WTC11 (cell line): ENCODE measurements around the gene PRRG2.

Source experiments
- CTCF ChIP-seq: fragments of 200-600 bp; IDR thresholded peaks from 2 replicates; pipeline ENCODE4 v1.8.0; 2022; ENCODE audit warnings: antibody characterized with exemption
- ETV6 ChIP-seq: sonication (generic); formaldehyde crosslinking; IDR thresholded peaks from 2 replicates; pipeline ENCODE4 v1.8.1; 2022; ENCODE audit warnings: mild to moderate bottlenecking, missing genetic modification reagents
- FOXP1 ChIP-seq: sonication (generic); formaldehyde crosslinking; IDR thresholded peaks from 2 replicates; pipeline ENCODE4 v1.8.0; 2022; ENCODE audit warnings: missing genetic modification reagents, mild to moderate bottlenecking, moderate library complexity, borderline replicate concordance
- KAT7 ChIP-seq: sonication (generic); formaldehyde crosslinking; IDR thresholded peaks from 2 replicates; pipeline ENCODE4 v1.8.1; 2023; ENCODE audit warnings: missing genetic modification reagents, mild to moderate bottlenecking, borderline replicate concordance
- MAX ChIP-seq: sonication (generic); formaldehyde crosslinking; IDR thresholded peaks from 2 replicates; pipeline ENCODE4 v1.8.0; 2022; ENCODE audit warnings: mild to moderate bottlenecking, missing genetic modification reagents
- NFYB ChIP-seq: sonication (generic); formaldehyde crosslinking; conservative IDR thresholded peaks from 2 replicates; pipeline ENCODE4 v1.8.0; 2022; ENCODE audit warnings: low read depth, missing genetic modification reagents
- NR2C2 ChIP-seq: sonication (generic); formaldehyde crosslinking; IDR thresholded peaks from 2 replicates; pipeline ENCODE4 v1.8.0; 2022; ENCODE audit warnings: mild to moderate bottlenecking, missing genetic modification reagents
- ZNF423 ChIP-seq: fragments of 250-450 bp; sonication (Bioruptor Pico); IDR thresholded peaks from 2 replicates; pipeline ENCODE4 v2.1.2; 2022; ENCODE audit warnings: mild to moderate bottlenecking, moderate library complexity
- TF ChIP-seq, protein P1 (sequence below): sonication (generic); formaldehyde crosslinking; IDR thresholded peaks from 2 replicates; pipeline ENCODE4 v1.8.1; 2023; ENCODE audit warnings: mild to moderate bottlenecking, missing genetic modification reagents, moderate library complexity

DNA sequence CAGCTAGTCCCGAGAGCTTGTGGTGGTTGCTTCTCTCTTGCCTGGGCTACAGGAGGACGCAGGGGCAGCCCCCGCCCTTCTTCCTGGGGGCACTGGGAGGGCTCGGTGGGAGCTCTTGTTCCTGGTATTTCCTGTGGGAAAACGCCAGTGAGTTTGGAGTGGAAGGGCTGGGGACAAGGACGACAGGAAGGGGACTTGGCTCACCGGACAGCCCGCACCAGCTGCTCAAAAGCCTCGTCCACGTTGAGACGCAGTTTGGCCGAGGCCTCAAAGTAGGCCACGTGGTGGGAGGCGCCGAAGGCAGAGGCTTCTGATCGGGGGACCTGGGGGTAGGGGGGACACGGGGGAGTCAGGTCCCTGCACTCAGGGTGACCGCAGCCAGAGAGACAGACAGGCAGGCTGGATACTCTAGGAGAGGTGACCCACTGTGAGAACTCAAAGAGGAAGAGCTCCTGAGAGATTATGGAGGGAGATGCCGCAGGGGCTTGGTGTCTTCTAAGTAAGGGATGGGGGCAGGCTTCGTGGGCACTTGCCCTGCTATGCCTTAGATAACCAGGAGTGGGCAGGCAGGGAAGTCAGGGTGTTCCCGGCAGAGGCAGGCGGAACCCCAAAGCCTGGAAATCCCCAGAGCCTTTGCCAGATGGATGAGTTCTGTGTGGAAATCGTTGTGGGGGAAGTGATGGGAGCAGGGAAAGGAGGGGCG, 54.6 kb downstream of the PRRG2 start:
- TF ChIP-seq KAT7 (CRISPR knock-in tag) (no peak), MAX (CRISPR knock-in tag) (no peak), CTCF (no peak), FOXP1 (CRISPR knock-in tag) (no peak), ETV6 (no peak), NFYB (CRISPR knock-in tag) (no peak), NR2C2 (no peak), ZNF423 (CRISPR knock-in tag) (no peak)
- TF ChIP-seq, protein P1, sequence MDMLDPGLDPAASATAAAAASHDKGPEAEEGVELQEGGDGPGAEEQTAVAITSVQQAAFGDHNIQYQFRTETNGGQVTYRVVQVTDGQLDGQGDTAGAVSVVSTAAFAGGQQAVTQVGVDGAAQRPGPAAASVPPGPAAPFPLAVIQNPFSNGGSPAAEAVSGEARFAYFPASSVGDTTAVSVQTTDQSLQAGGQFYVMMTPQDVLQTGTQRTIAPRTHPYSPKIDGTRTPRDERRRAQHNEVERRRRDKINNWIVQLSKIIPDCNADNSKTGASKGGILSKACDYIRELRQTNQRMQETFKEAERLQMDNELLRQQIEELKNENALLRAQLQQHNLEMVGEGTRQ, result no peak
